ENCODE data around the gene CIRBP.

Gene CIRBP

GRCh38 chr19:1310853-1311180 lies 41.7 kb downstream of the CIRBP start:
- Histone ChIP-seq H3K9me3 (ENCODE audit: insufficient read depth, low read length) (no peaks in the 10 kb centered on the region), H3K4me3 (ENCODE audit: low read length) (no peak overlapping the region), H3K79me2 (ENCODE audit: low read length) (no peaks in the 10 kb centered on the region), H3K27me3 (ENCODE audit: low read depth, low read length) (no peaks in the 10 kb centered on the region), H3K36me3 (replicated peaks; ENCODE audit: low read depth, low read length) (no peaks in the 10 kb centered on the region), H3K4me2 (ENCODE audit: low read length) (no peak overlapping the region), H3K27ac (ENCODE audit: low read length) (no peak overlapping the region), H2AFZ (ENCODE audit: low read depth, low read length) (no peak overlapping the region), H4K20me1 (ENCODE audit: insufficient read depth, low read length) (no peaks in the 10 kb centered on the region), H3K4me1 (ENCODE audit: low read length) (peaks cover 8% of the 10 kb centered on the region; the same call in 1 of the 2 replicates), H3K9ac (ENCODE audit: low read length) (no peak overlapping the region)
- TF ChIP-seq EZH2phosphoT487 (IDR thresholded peaks at IDR 0.05; ENCODE audit: low read depth): no peak
- TF ChIP-seq CTCF (IDR thresholded peaks at IDR 0.05; ENCODE audit: low read depth, low read length): no peak

- H3K36me3 ChIP-seq (replicated peaks; ENCODE audit: low read depth, low read length): no peaks in the 10 kb centered on the region
- H2AFZ ChIP-seq (ENCODE audit: low read depth, low read length): no peak overlapping the region
- no peaks in the 10 kb centered on the region for H4K20me1 ChIP-seq (ENCODE audit: insufficient read depth, low read length)
- no peak overlapping the region for H3K9ac ChIP-seq (ENCODE audit: low read length)
- H3K79me2 ChIP-seq (ENCODE audit: low read length): no peaks in the 10 kb centered on the region
- no peak overlapping the region for H3K4me2 ChIP-seq (ENCODE audit: low read length)
- no peak overlapping the region for H3K27ac ChIP-seq (ENCODE audit: low read length)
- peaks cover 8% of the 10 kb centered on the region; the same call in 1 of the 2 replicates for H3K4me1 ChIP-seq (ENCODE audit: low read length)
- H3K9me3 ChIP-seq (ENCODE audit: insufficient read depth, low read length): no peaks in the 10 kb centered on the region
- no peaks in the 10 kb centered on the region for H3K27me3 ChIP-seq (ENCODE audit: low read depth, low read length)
- TF ChIP-seq EZH2phosphoT487 (IDR thresholded peaks at IDR 0.05; ENCODE audit: low read depth) (no peak), CTCF (IDR thresholded peaks at IDR 0.05; ENCODE audit: low read depth, low read length) (no peak)
- H3K4me3 ChIP-seq (ENCODE audit: low read length): no peak overlapping the region
Observed at GRCh38 chr19:1311543-1312091, 42.5 kb downstream of the CIRBP start.

GRCh38 chr19:1312767-1313694 lies 43.9 kb downstream of the CIRBP start:
- no peaks in the 10 kb centered on the region for H4K20me1 ChIP-seq (ENCODE audit: insufficient read depth, low read length)
- H3K4me3 ChIP-seq (ENCODE audit: low read length): no peak overlapping the region
- H3K27me3 ChIP-seq (ENCODE audit: low read depth, low read length): peaks cover 9% of the 10 kb centered on the region
- no peak overlapping the region for H2AFZ ChIP-seq (ENCODE audit: low read depth, low read length)
- H3K4me2 ChIP-seq (ENCODE audit: low read length): no peak overlapping the region
- H3K79me2 ChIP-seq (ENCODE audit: low read length): no peaks in the 10 kb centered on the region
- H3K9ac ChIP-seq (ENCODE audit: low read length): no peak overlapping the region
- H3K4me1 ChIP-seq (ENCODE audit: low read length): peaks cover 8% of the 10 kb centered on the region; the same call in 1 of the 2 replicates
- no peaks in the 10 kb centered on the region for H3K36me3 ChIP-seq (replicated peaks; ENCODE audit: low read depth, low read length)
- H3K27ac ChIP-seq (ENCODE audit: low read length): no peak overlapping the region
- no peaks in the 10 kb centered on the region for H3K9me3 ChIP-seq (ENCODE audit: insufficient read depth, low read length)
- TF ChIP-seq CTCF (IDR thresholded peaks at IDR 0.05; ENCODE audit: low read depth, low read length) (no peak), EZH2phosphoT487 (IDR thresholded peaks at IDR 0.05; ENCODE audit: low read depth) (no peak)
